Kidney epithelial cell (primary cell): ENCODE results near the gene CFAP92. TPM values are rescaled to one million over a fixed set of nuclear protein-coding genes. Genes with fewer than 3 reads are reported as not detected.

Experiments used
- DNase-seq: peaks from one replicate; pipeline ENCODE4 v3.0.0-alpha.2; 2010; ENCODE audit warnings: low read depth
- H3K27me3 ChIP-seq: 2 replicates; pipeline ENCODE4 v1.6.0; 2011; ENCODE audit warnings: low read length; ENCODE audit not compliant: control insufficient read depth, insufficient read depth
- H3K36me3 ChIP-seq: 2 replicates; pipeline ENCODE4 v1.5.1; 2011; ENCODE audit warnings: low read length; ENCODE audit not compliant: control insufficient read depth, insufficient read depth
- H3K4me3 ChIP-seq: 2 replicates; pipeline ENCODE4 v1.5.1; 2011; ENCODE audit warnings: low read depth, mild to moderate bottlenecking, control low read depth, low read length
- total RNA-seq: library from RNA; depleted of rRNA; stranded (reverse); fragments of >200 nt; gene quantifications from 2 replicates; pipeline ENCODE4 v1.2.3, GENCODE V29; 2015
- TF ChIP-seq, protein P1 (sequence below): IDR thresholded peaks from 2 replicates; pipeline ENCODE4 v1.5.1; 2011; ENCODE audit warnings: mild to moderate bottlenecking, moderate library complexity, low read length, control low read depth, inconsistent platforms; ENCODE audit not compliant: insufficient read depth, poor library complexity, severe bottlenecking

CFAP92 gene
- total RNA-seq, 1 donor from 2014 or later, result 0.50 TPM

DNA sequence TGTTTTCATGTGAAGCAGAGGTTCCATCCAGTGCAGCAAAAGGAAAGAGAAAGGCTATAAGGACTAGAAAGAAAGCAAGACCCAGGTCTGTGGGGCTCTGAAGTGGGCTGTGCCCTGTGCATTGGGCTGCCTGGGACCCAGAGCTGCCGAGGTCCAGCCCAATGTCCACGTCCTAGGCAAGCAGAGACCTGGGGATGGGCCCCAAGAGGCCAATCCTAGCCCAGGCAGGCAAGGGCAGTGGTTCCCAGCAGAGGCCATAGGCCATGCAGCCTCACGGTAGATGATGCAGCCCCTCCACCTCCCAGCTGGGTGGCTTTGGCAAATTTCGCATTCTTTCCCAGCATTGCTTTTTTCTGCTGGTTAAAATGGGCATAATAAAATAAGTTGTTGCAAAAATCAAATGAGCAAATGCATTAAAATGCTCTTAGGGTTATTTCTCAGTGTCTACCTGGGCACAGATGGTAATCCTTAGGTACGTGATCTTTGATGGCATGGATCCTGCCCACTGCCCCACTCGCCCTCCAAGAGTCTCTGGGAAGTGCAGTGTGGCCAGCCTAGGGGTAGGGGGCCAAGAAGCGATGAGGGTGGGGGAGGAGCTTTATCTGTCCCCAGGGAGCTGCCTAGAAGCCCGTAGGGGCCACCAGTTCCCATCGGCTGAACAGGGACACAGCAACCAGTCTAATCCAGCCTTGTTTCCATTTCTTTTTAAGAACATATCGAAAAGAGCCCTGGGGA, 44.4 kb upstream of the CFAP92 start:
- TF ChIP-seq, protein P1, sequence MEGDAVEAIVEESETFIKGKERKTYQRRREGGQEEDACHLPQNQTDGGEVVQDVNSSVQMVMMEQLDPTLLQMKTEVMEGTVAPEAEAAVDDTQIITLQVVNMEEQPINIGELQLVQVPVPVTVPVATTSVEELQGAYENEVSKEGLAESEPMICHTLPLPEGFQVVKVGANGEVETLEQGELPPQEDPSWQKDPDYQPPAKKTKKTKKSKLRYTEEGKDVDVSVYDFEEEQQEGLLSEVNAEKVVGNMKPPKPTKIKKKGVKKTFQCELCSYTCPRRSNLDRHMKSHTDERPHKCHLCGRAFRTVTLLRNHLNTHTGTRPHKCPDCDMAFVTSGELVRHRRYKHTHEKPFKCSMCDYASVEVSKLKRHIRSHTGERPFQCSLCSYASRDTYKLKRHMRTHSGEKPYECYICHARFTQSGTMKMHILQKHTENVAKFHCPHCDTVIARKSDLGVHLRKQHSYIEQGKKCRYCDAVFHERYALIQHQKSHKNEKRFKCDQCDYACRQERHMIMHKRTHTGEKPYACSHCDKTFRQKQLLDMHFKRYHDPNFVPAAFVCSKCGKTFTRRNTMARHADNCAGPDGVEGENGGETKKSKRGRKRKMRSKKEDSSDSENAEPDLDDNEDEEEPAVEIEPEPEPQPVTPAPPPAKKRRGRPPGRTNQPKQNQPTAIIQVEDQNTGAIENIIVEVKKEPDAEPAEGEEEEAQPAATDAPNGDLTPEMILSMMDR, result no peak
- DNase-seq, result no peak
- Histone ChIP-seq H3K36me3 (no peaks in the 10 kb centered on the region), H3K27me3 (peaks cover 35% of the 10 kb centered on the region), H3K4me3 (no peak overlapping the region)

DNA sequence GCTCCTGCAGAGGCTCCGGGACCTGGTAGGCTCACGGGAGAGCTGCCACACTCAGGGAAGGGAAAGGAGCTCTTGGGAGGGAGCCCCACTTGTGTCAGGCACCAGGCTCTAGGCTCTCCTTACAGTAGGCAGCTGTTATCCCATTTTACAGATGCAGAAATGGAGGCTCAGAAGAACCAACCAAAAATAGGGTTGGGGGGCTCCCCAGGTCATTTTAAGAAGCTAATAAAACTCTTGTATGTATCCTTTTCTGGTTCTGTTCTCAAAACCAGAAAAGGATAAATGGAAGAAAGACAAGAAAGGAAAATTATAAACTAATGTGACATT, 43.2 kb upstream of the CFAP92 start:
- DNase-seq, result no peak
- TF ChIP-seq, protein P1, result no peak
- H3K4me3 ChIP-seq, result no peak overlapping the region
- H3K36me3 ChIP-seq, result no peaks in the 10 kb centered on the region
- H3K27me3 ChIP-seq, result peaks cover 37% of the 10 kb centered on the region

DNA sequence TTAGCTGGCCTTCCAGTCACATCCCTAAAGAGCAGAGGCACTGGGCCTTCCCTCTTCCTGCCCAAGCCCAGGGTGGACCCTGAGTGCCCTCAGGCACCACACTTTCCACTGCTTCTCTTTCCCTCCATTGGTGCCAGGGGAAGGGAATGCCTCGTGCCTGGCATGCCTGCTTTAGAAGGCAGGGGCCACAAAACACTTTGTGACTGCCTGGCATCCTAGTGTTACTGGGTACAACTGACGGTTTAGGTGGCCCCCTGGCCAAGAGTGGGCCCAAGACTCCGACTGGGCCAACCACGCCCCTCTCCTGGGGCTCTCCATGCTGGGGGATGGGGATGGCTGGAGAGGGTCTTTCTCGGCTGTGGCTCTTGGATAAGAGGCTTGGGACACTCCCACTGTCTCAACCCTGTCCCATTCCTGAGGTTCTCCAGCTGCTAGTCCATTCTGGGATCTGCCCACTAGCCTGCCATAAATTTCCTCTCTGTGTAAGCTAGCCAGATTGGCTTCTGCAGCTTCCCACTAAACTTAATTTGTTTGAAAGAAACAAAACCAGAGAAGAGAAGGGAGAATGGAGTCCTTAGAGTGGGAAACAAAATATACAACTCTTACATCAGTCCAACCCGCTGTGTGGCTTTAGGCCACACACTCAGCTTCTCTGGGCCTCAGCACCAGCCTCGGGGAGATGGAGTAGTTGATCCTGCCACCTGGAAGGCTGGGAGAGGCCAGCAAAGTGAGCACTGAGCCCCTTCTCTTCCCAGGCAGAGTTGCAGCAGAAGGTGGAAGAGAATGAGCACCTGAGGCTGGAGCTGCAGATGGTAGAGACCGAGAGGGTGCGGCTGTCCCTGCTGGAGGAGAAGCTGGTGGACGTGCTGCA, 42.6 kb upstream of the CFAP92 start:
- no peak overlapping the region for H3K4me3 ChIP-seq
- no peaks in the 10 kb centered on the region for H3K36me3 ChIP-seq
- TF ChIP-seq, protein P1, result no peak
- DNase-seq, result no peak
- peaks cover 37% of the 10 kb centered on the region for H3K27me3 ChIP-seq

DNA sequence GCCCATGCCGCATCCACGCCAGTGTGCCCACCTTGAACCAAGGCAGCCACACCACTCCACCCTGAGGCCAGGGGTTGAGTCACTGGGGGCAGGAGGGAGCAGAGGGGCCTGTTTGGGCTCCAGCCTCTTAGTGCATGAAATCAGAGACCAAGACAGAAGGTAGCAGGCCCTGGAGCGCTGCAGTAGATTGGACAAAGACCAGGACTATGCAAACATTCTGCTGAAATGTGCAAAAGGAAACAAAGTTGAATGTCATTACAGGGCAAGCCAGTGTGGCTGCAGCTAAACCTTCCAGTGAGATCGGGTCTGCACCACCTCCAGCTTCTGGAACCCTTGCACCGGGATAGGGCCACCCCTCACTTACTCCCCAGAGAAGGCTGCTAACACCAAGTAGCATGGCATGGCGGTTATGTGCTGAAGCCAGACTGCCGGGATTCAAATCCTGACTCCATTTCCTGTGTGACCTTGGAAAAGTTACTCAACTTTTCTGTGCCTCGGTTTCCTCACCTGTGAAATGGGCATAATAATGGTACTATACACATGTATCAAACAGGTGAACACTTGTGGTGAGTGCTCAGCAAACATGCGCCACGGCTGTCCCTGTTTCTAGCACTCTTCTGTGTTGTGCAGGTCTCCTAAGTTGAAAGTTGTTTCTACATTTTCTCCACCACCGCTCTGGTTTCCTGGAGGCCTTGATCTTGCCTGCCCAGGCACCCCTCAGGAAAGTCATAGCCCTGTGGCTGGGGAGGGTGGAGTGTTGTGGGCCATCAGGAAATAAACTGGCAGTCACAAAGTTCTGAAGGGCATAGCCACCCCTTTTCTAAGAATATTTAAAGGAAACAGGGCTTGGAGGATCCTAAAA, 41.7 kb upstream of the CFAP92 start:
- Histone ChIP-seq H3K4me3 (no peak overlapping the region), H3K27me3 (peaks cover 34% of the 10 kb centered on the region), H3K36me3 (no peaks in the 10 kb centered on the region)
- TF ChIP-seq, protein P1, result no peak
- no peak for DNase-seq

DNA sequence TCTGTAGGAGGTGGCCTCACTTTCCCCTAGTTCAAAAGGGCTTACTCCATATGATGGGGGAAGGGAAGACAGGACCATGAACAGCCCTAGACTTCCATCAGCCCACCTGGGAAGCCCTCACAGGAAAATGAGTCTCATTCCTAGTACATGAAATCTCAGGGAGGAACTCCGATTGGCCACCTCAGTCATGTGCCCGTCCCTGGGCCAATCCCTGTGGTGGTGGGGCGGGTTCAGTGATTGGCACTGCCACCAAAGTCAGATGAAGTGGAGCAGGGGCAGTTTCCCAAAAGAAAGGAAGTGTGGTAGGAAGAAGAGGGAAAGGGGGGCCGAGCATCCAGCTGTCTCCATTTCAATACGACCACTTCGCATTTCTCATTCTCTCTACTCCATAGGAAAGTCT, 40.8 kb upstream of the CFAP92 start:
- TF ChIP-seq, protein P1, result no peak
- DNase-seq, result no peak
- Histone ChIP-seq H3K4me3 (no peak overlapping the region), H3K36me3 (no peaks in the 10 kb centered on the region), H3K27me3 (peaks cover 27% of the 10 kb centered on the region)
